EH (cell line): Measurements from ENCODE around the gene EIF5.

Experiments used
- DNase-seq: peaks from one replicate; pipeline ENCODE4 v3.0.0-alpha.2; 2015; ENCODE audit warnings: low read depth

The EIF5 gene

GRCh38 chr14:103370087-103370486, 36.0 kb downstream of the EIF5 start:
- DNase-seq: no peak

- no peak for DNase-seq
Measured at GRCh38 chr14:103372017-103372416, 38.0 kb downstream of the EIF5 start.

- peak; percentile 93 for DNase-seq
Measured at GRCh38 chr14:103372552-103373304, 38.7 kb downstream of the EIF5 start.

GRCh38 chr14:103374121-103374520, 40.1 kb downstream of the EIF5 start:
- DNase-seq: no peak

- DNase-seq: no peak
Measured at GRCh38 chr14:103377522-103378037, 43.5 kb downstream of the EIF5 start.

GRCh38 chr14:103378038-103378854, 44.2 kb downstream of the EIF5 start:
- no peak for DNase-seq

GRCh38 chr14:103380719-103381377, 46.8 kb downstream of the EIF5 start:
- DNase-seq: no peak

GRCh38 chr14:103382376-103382775, 48.3 kb downstream of the EIF5 start:
- DNase-seq: peak; percentile 83

- DNase-seq: no peak
Measured at GRCh38 chr14:103384450-103385151, 50.6 kb downstream of the EIF5 start.

GRCh38 chr14:103385152-103385928, 51.3 kb downstream of the EIF5 start, which contains the start of gene MARK3:
MARK3 (plus strand) TSS chr14:103385415; CDS start chr14:103386030, 615 bp downstream.
- peak; percentile 97 for DNase-seq

GRCh38 chr14:103385929-103386712, 52.1 kb downstream of the EIF5 start:
- no peak for DNase-seq

GRCh38 chr14:103386713-103387329, 52.8 kb downstream of the EIF5 start:
- peak; percentile 41 for DNase-seq

- no peak for DNase-seq
Measured at GRCh38 chr14:103388664-103389063, 54.6 kb downstream of the EIF5 start.

- no peak for DNase-seq
Measured at GRCh38 chr14:103390605-103391004, 56.6 kb downstream of the EIF5 start.

- DNase-seq: peak; percentile 88
Measured at GRCh38 chr14:103391048-103391447, 57.0 kb downstream of the EIF5 start.

GRCh38 chr14:103392106-103392505, 58.1 kb downstream of the EIF5 start:
- no peak for DNase-seq

GRCh38 chr14:103392572-103392971, 58.5 kb downstream of the EIF5 start:
- DNase-seq: no peak

- no peak for DNase-seq
Measured at GRCh38 chr14:103393070-103393469, 59.0 kb downstream of the EIF5 start.
